ENCODE results near the gene PPP2R2D.

Gene PPP2R2D

DNA sequence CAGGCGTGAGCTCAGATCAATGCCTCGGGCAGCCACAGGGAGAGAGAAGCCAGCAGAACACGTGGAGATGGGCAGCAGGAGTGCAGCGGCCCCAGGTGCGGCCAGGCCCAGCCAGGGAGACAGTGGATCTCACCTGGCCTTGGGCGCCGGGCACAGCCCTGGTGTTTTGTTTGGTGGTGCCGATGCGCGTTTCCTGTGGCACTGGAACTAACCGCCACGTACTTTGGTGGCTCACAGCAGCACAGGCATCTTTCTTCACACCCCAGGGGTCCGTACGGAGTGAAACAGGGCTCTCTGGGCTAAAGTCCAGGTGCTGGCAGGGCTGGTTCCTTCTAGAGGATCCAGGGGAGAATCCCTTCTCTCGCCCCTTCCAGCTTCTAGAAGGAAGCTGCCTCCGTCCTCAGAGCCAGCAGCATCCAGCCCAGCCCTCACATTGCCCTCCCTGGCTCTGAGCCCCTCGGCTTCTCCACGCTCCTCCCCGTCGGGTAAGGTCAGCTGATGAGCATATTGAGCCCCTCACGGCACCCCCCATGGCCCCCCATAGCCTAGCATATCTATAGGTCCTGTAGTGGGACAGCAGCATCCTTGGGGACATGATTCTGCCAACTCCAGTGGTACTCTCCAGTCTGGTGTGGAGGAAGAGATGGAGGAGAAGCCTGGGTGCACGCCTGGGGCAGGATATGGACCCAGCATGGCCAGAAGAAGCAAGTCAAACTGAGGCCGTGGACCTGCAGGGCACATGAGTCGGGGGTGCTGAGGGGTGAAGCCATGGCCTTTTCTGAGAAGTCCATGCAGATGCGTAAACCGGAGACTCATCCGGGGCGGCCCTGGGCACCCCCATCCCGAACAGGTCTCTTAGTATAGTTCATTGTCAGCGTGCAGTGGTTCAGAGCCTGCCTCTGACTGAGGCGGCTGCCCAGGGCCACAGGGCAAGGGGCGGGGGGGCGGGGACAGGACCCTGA lies 43.4 kb upstream of the PPP2R2D start:
- Histone ChIP-seq H3K4me1 (ENCODE audit: low read depth, poor library complexity, severe bottlenecking) (no peaks in the 10 kb centered on the region), H3K9ac (no peak overlapping the region), H2AFZ (ENCODE audit: low read depth) (no peak overlapping the region), H4K20me1 (ENCODE audit: insufficient read depth) (no peaks in the 10 kb centered on the region), H3K27me3 (ENCODE audit: insufficient read depth, low read depth) (peaks cover 11% of the 10 kb centered on the region), H3K4me2 (no peak overlapping the region), H3K36me3 (ENCODE audit: insufficient read depth) (no peaks in the 10 kb centered on the region), H3K79me2 (ENCODE audit: insufficient read depth, low read depth) (no peaks in the 10 kb centered on the region), H3K4me3 (IDR thresholded peaks at IDR 0.05; ENCODE audit: insufficient read depth, low read depth, low read length) (no peak overlapping the region), H3K27ac (no peak overlapping the region)
- TF ChIP-seq, protein P1, sequence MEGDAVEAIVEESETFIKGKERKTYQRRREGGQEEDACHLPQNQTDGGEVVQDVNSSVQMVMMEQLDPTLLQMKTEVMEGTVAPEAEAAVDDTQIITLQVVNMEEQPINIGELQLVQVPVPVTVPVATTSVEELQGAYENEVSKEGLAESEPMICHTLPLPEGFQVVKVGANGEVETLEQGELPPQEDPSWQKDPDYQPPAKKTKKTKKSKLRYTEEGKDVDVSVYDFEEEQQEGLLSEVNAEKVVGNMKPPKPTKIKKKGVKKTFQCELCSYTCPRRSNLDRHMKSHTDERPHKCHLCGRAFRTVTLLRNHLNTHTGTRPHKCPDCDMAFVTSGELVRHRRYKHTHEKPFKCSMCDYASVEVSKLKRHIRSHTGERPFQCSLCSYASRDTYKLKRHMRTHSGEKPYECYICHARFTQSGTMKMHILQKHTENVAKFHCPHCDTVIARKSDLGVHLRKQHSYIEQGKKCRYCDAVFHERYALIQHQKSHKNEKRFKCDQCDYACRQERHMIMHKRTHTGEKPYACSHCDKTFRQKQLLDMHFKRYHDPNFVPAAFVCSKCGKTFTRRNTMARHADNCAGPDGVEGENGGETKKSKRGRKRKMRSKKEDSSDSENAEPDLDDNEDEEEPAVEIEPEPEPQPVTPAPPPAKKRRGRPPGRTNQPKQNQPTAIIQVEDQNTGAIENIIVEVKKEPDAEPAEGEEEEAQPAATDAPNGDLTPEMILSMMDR (conservative IDR thresholded peaks at IDR 0.05; ENCODE audit: low read depth, low read length) = no peak

GRCh38 chr10:131858118-131858515 lies 42.7 kb upstream of the PPP2R2D start:
- H3K27me3 ChIP-seq (ENCODE audit: insufficient read depth, low read depth) = peaks cover 11% of the 10 kb centered on the region
- TF ChIP-seq, protein P1 (conservative IDR thresholded peaks at IDR 0.05; ENCODE audit: low read depth, low read length) = no peak

DNA sequence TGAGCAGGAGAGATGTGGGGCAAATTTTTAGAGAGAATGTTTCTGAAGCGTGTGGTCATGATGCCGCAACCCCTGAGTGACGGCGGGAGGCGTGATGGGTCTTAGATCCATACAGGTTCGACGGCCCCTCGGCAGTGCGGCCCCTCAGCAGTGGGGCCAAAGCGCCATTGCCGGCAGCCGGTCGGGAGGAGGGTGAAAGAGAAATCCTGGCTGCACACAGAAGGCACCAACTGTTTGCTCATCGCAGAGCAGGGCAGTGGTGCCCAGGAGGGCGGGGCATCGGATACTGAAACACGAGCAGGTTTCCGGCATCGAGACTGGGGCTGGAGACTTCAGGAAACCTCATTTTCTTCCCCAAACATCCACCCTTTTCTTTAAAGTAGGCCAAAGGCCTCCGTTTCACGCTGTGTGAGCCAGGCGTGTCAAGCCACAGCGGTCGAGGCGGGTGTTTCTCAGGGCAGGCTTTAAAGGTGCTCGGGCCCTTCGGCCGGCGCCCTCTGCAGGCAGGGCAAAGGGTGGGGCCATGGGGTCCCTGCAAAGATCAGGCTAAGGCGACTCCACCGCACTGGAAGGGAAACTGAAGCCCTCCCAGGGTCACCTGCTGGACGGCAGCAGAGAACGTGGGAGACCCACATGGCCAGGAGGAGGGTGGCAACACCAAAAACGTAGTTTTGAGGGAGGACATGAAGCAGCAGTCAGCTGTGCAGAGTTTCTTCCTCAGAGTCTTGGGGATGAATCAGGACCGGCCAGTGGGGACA lies 42.0 kb upstream of the PPP2R2D start:
- TF ChIP-seq, protein P1 (conservative IDR thresholded peaks at IDR 0.05; ENCODE audit: low read depth, low read length) = no peak

More at GRCh38 chr10:131858118-131858515, 42.7 kb upstream of the PPP2R2D start:
- Histone ChIP-seq H2AFZ (ENCODE audit: low read depth) (no peak overlapping the region), H3K79me2 (ENCODE audit: insufficient read depth, low read depth) (no peaks in the 10 kb centered on the region), H3K27ac (no peak overlapping the region), H3K4me3 (IDR thresholded peaks at IDR 0.05; ENCODE audit: insufficient read depth, low read depth, low read length) (no peak overlapping the region), H3K9ac (no peak overlapping the region), H4K20me1 (ENCODE audit: insufficient read depth) (no peaks in the 10 kb centered on the region), H3K4me2 (no peak overlapping the region), H3K4me1 (ENCODE audit: low read depth, poor library complexity, severe bottlenecking) (no peaks in the 10 kb centered on the region), H3K36me3 (ENCODE audit: insufficient read depth) (no peaks in the 10 kb centered on the region)

GRCh38 chr10:131859341-131860020 lies 41.3 kb upstream of the PPP2R2D start:
- Histone ChIP-seq H3K4me1 (ENCODE audit: low read depth, poor library complexity, severe bottlenecking) (no peaks in the 10 kb centered on the region), H3K36me3 (ENCODE audit: insufficient read depth) (no peaks in the 10 kb centered on the region), H3K27ac (no peak overlapping the region), H3K4me3 (IDR thresholded peaks at IDR 0.05; ENCODE audit: insufficient read depth, low read depth, low read length) (no peak overlapping the region), H2AFZ (ENCODE audit: low read depth) (no peak overlapping the region), H4K20me1 (ENCODE audit: insufficient read depth) (no peaks in the 10 kb centered on the region), H3K9ac (no peak overlapping the region), H3K79me2 (ENCODE audit: insufficient read depth, low read depth) (no peaks in the 10 kb centered on the region), H3K4me2 (no peak overlapping the region), H3K27me3 (ENCODE audit: insufficient read depth, low read depth) (peaks cover 13% of the 10 kb centered on the region; the same call in 1 of the 2 replicates)
- TF ChIP-seq, protein P1 (conservative IDR thresholded peaks at IDR 0.05; ENCODE audit: low read depth, low read length) = no peak

More for the DNA sequence above, 42.0 kb upstream of the PPP2R2D start:
- no peaks in the 10 kb centered on the region for H4K20me1 ChIP-seq (ENCODE audit: insufficient read depth)
- no peak overlapping the region for H3K9ac ChIP-seq
- no peaks in the 10 kb centered on the region for H3K36me3 ChIP-seq (ENCODE audit: insufficient read depth)
- no peak overlapping the region for H2AFZ ChIP-seq (ENCODE audit: low read depth)
- no peak overlapping the region for H3K4me3 ChIP-seq (IDR thresholded peaks at IDR 0.05; ENCODE audit: insufficient read depth, low read depth, low read length)
- no peaks in the 10 kb centered on the region for H3K79me2 ChIP-seq (ENCODE audit: insufficient read depth, low read depth)
- H3K27ac ChIP-seq = no peak overlapping the region
- no peak overlapping the region for H3K4me2 ChIP-seq
- no peaks in the 10 kb centered on the region for H3K4me1 ChIP-seq (ENCODE audit: low read depth, poor library complexity, severe bottlenecking)
- peaks cover 12% of the 10 kb centered on the region for H3K27me3 ChIP-seq (ENCODE audit: insufficient read depth, low read depth)
